Measurements from ENCODE around the gene BCAN. TPM values are rescaled to one million over a fixed set of nuclear protein-coding genes. Genes with fewer than 3 reads are reported as not detected.

The BCAN gene
- total RNA-seq, 2 donors from 2014 or later = 0.26 TPM; not detected in 1

- intact Hi-C loops (cut with DNase I) = no loop called here
- H3K4me1 ChIP-seq = peaks cover 55% of the 10 kb centered on the region
- ATAC-seq = no peak
These were observed 20.3 kb downstream of the BCAN start for GRCh38 chr1:156662005-156662799.

GRCh38 chr1:156662800-156663055 lies 20.8 kb downstream of the BCAN start:
- TF ChIP-seq CTCF (IDR thresholded peaks at IDR 0.05) (no peak), POLR2A (IDR thresholded peaks at IDR 0.05) (no peak)
- DNase-seq (no peak), ATAC-seq (no peak)
- H3K4me3 ChIP-seq = no peak overlapping the region
- H3K27ac ChIP-seq = no peak overlapping the region
- H3K4me1 ChIP-seq = peaks cover 50% of the 10 kb centered on the region
- peaks cover 0 to 6% of the 10 kb centered on the region in 2 donors for H3K27me3 ChIP-seq
- WGBS, 2 donors = 73 to 89% methylated on average over 5 of the region's 5 CpGs
- intact Hi-C loops (cut with DNase I) = no loop called here
- no peaks in the 10 kb centered on the region for H3K9me3 ChIP-seq
- H3K36me3 ChIP-seq (replicated peaks in 1 of 2; ENCODE audit: insufficient read depth in 1 of 2, low read depth in 2 of 2) = no peaks in the 10 kb centered on the region

More at GRCh38 chr1:156662005-156662799, 20.3 kb downstream of the BCAN start:
- Histone ChIP-seq H3K27me3 (peaks cover 0 to 6% of the 10 kb centered on the region in 2 donors), H3K36me3 (replicated peaks in 1 of 2; ENCODE audit: insufficient read depth in 1 of 2, low read depth in 2 of 2) (no peaks in the 10 kb centered on the region), H3K27ac (peak overlapping the region in 3 of 4 donors; percentile 51 to 58 (median 52)), H3K9me3 (no peaks in the 10 kb centered on the region), H3K4me3 (no peak overlapping the region)
- no peak for TF ChIP-seq POLR2A (IDR thresholded peaks at IDR 0.05)
- TF ChIP-seq CTCF (IDR thresholded peaks at IDR 0.05) = no peak
- 51 to 64% methylated on average over 12 of the region's 12 CpGs for WGBS, 2 donors
- DNase-seq = no peak

- peaks cover 47% of the 10 kb centered on the region for H3K4me1 ChIP-seq
These were observed 21.3 kb downstream of the BCAN start for GRCh38 chr1:156663178-156663577.

GRCh38 chr1:156664046-156664766 lies 22.3 kb downstream of the BCAN start:
- peaks cover 45% of the 10 kb centered on the region for H3K4me1 ChIP-seq
- no peaks in the 10 kb centered on the region for H3K27me3 ChIP-seq
- 40 to 45% methylated on average over 5 of the region's 5 CpGs for WGBS, 2 donors
- H3K27ac ChIP-seq = peak overlapping the region in 1 of 4 donors; percentile 28
- TF ChIP-seq CTCF (IDR thresholded peaks at IDR 0.05) (no peak), POLR2A (IDR thresholded peaks at IDR 0.05) (no peak)
- no peak for DNase-seq
- H3K4me3 ChIP-seq = no peak overlapping the region
- ATAC-seq = no peak
- intact Hi-C loops (cut with DNase I) = no loop called here
- no peaks in the 10 kb centered on the region for H3K9me3 ChIP-seq
- no peaks in the 10 kb centered on the region for H3K36me3 ChIP-seq (replicated peaks in 1 of 2; ENCODE audit: insufficient read depth in 1 of 2, low read depth in 2 of 2)

More at GRCh38 chr1:156663178-156663577, 21.3 kb downstream of the BCAN start:
- ATAC-seq = no peak
- H3K9me3 ChIP-seq = no peaks in the 10 kb centered on the region
- H3K27me3 ChIP-seq = peaks cover 0 to 1% of the 10 kb centered on the region in 2 donors
- no peak overlapping the region for H3K27ac ChIP-seq
- WGBS, 2 donors = 36 to 48% methylated on average over 5 of the region's 5 CpGs
- no peak for DNase-seq
- intact Hi-C loops (cut with DNase I) = no loop called here
- TF ChIP-seq POLR2A (IDR thresholded peaks at IDR 0.05) = no peak
- no peak for TF ChIP-seq CTCF (IDR thresholded peaks at IDR 0.05)
- no peak overlapping the region for H3K4me3 ChIP-seq
- H3K36me3 ChIP-seq (replicated peaks in 1 of 2; ENCODE audit: insufficient read depth in 1 of 2, low read depth in 2 of 2) = no peaks in the 10 kb centered on the region
